Naive thymus-derived CD4-positive, alpha-beta T cell (primary cell): ENCODE measurements around the gene CTRL. TPM values are rescaled to one million over a fixed set of nuclear protein-coding genes. Genes with fewer than 3 reads are reported as not detected.

ENCODE experiments used
- ATAC-seq: fragments of 150-1000 bp; cut with Tn5 transposase; 2 replicates; pipeline ENCODE4 v1.10.0; 2021; ENCODE audit warnings: mild to moderate bottlenecking, moderate library complexity
- CTCF ChIA-PET: fragments of 350-600 bp; sonication (Branson Sonifier 250); formaldehyde crosslinking; loops from one replicate; lab custom pipeline; 2021; ENCODE audit warnings: antibody characterized with exemption; lab: Charles Lee
- POLR2A ChIA-PET: fragments of 350-600 bp; sonication (Branson Sonifier 250); formaldehyde crosslinking; loops from one replicate; lab custom pipeline; 2021; ENCODE audit warnings: antibody characterized with exemption, inconsistent platforms; lab: Charles Lee
- DNase-seq, 9 donors: peaks; one replicate each; pipeline versions ENCODE4 v3.0.0 to v3.0.0-alpha.2; 2020 to 2022; ENCODE audit warnings: mixed read lengths in 1 of 9
- H3K27ac ChIP-seq: one replicate; pipeline ENCODE4 v1.7.0; 2013; ENCODE audit warnings: mild to moderate bottlenecking, low read depth, low read length, moderate library complexity
- H3K27me3 ChIP-seq, 2 donors: one replicate each; pipeline ENCODE4 v1.7.0; 2013; ENCODE audit warnings: low read length in 2 of 2, mild to moderate bottlenecking in 2 of 2, moderate library complexity in 2 of 2; ENCODE audit not compliant: control insufficient read depth in 2 of 2, insufficient read depth in 2 of 2
- H3K36me3 ChIP-seq, 3 experiments: 1 replicate in 2 of 3; 2 replicates in 1 of 3; pipeline ENCODE4 v1.7.0; 2013; ENCODE audit warnings: low read length in 3 of 3, mild to moderate bottlenecking in 3 of 3, moderate library complexity in 1 of 3; ENCODE audit not compliant: insufficient read depth in 3 of 3, control insufficient read depth in 2 of 3
- H3K4me1 ChIP-seq, 2 donors: one replicate each; pipeline ENCODE4 v1.7.0; 2013; ENCODE audit warnings: low read length in 2 of 2, mild to moderate bottlenecking in 2 of 2, moderate library complexity in 1 of 2; ENCODE audit not compliant: control insufficient read depth in 2 of 2, insufficient read depth in 2 of 2
- H3K4me3 ChIP-seq: 2 replicates; pipeline ENCODE4 v1.7.0; 2013; ENCODE audit warnings: mild to moderate bottlenecking, low read length
- H3K9me3 ChIP-seq, 3 experiments: 1 replicate in 2 of 3; 2 replicates in 1 of 3; pipeline ENCODE4 v1.7.0; 2013; ENCODE audit warnings: low read length in 3 of 3; ENCODE audit not compliant: control insufficient read depth in 2 of 3
- H3K27ac Mint-ChIP-seq, 9 donors: one replicate each; pipeline ENCODE4 v1.8.0; 2020 to 2022; ENCODE audit warnings: mixed read lengths in 9 of 9, mild to moderate bottlenecking in 8 of 9, moderate library complexity in 5 of 9, inconsistent platforms in 2 of 9
- H3K27me3 Mint-ChIP-seq, 5 donors: one replicate each; pipeline ENCODE4 v1.8.0; 2021 to 2022; ENCODE audit warnings: mixed read lengths in 5 of 5, mild to moderate bottlenecking in 1 of 5
- H3K36me3 Mint-ChIP-seq, 5 donors: one replicate each; pipeline ENCODE4 v1.8.0; 2020 to 2022; ENCODE audit warnings: mixed read lengths in 5 of 5, mild to moderate bottlenecking in 3 of 5, inconsistent platforms in 1 of 5
- H3K4me1 Mint-ChIP-seq, 7 donors: one replicate each; pipeline ENCODE4 v1.8.0; 2020 to 2022; ENCODE audit warnings: mixed read lengths in 7 of 7, mild to moderate bottlenecking in 3 of 7, inconsistent platforms in 1 of 7
- H3K4me3 Mint-ChIP-seq, 10 donors: one replicate each; pipeline ENCODE4 v1.8.0; 2020 to 2022; ENCODE audit warnings: mild to moderate bottlenecking in 10 of 10, mixed read lengths in 10 of 10, moderate library complexity in 6 of 10, inconsistent platforms in 2 of 10
- H3K9me3 Mint-ChIP-seq, 11 donors: one replicate each; pipeline ENCODE4 v1.8.0; 2020 to 2022; ENCODE audit warnings: mixed read lengths in 11 of 11, mild to moderate bottlenecking in 4 of 11, inconsistent platforms in 1 of 11, moderate library complexity in 1 of 11
- intact Hi-C, 2 donors: fragments of 100-400 bp; cut with micrococcal nuclease; formaldehyde crosslinking; loops; one replicate each; pipeline ENCODE4 v1.15.1; 2023
- polyA plus RNA-seq, 2 donors: library from polyadenylated mRNA; unstranded; fragments of 300-500 nt; fragmentation: Illumina TruSeq; gene quantifications; one replicate each; pipeline ENCODE4 v1.2.3, GENCODE V29; 2021
- total RNA-seq, 6 experiments: library from RNA in 5 of 6; stranded (reverse) in 5 of 6; gene quantifications; 1 replicate in 5 of 6; 2 replicates in 1 of 6; pipeline ENCODE4 v1.2.3 and lab custom pipeline; 2021 to 2026

The CTRL gene
- total and polyA plus RNA-seq, 7 experiments from 2014 or later = 1.3 to 15.1 (median 7.9) TPM

- no peaks in the 10 kb centered on the region for H3K4me1 ChIP-seq
- H3K36me3 ChIP-seq = peaks cover 0 to 39% (median 10%) of the 10 kb centered on the region in 3 experiments
- CTCF ChIA-PET = interaction anchor here (0.6 kb wide), 1 partner anchor 418 kb away, joined by 5 read pairs; no protein-coding TSS in a partner anchor
- DNase-seq (no peak), ATAC-seq (no peak)
- Mint-ChIP-seq H3K27ac (peak overlapping the region in 1 of 9 donors; percentile 56), H3K27me3 (no peaks in the 10 kb centered on the region), H3K9me3 (no peaks in the 10 kb centered on the region), H3K4me3 (peak overlapping the region in 1 of 10 donors; percentile 53), H3K36me3 (peaks cover 0 to 32% (median 6%) of the 10 kb centered on the region in 5 donors), H3K4me1 (peaks cover 4 to 23% (median 15%) of the 10 kb centered on the region in 7 donors)
- H3K27ac ChIP-seq = no peak overlapping the region
- no peak overlapping the region for H3K4me3 ChIP-seq
- no peaks in the 10 kb centered on the region for H3K9me3 ChIP-seq
- no peaks in the 10 kb centered on the region for H3K27me3 ChIP-seq
- intact Hi-C loops = no loop called here
- POLR2A ChIA-PET = interaction anchor here (0.8 kb wide), 1 partner anchor 16 kb away, joined by 3 read pairs; the partner anchor contains the start of gene PSKH1
Observed at GRCh38 chr16:67909056-67909742, 22.5 kb downstream of the CTRL start.

- Mint-ChIP-seq H3K4me3 (peak overlapping the region in 1 of 10 donors; percentile 37), H3K4me1 (peaks cover 2 to 23% (median 12%) of the 10 kb centered on the region in 7 donors), H3K27me3 (no peaks in the 10 kb centered on the region), H3K9me3 (no peaks in the 10 kb centered on the region), H3K36me3 (peaks cover 0 to 34% (median 8%) of the 10 kb centered on the region in 5 donors), H3K27ac (peak overlapping the region in 4 of 9 donors; percentile 12 to 75 (median 42))
- CTCF ChIA-PET = interaction anchor here (0.5 kb wide), 1 partner anchor 160 kb away, joined by 3 read pairs; no protein-coding TSS in a partner anchor
- no peak overlapping the region for H3K4me3 ChIP-seq
- POLR2A ChIA-PET = interaction anchor here (0.6 to 0.9 kb wide), 3 partner anchors 9 to 111 kb away, joined by 3 read pairs; no protein-coding TSS in a partner anchor
- H3K27me3 ChIP-seq = no peaks in the 10 kb centered on the region
- ATAC-seq (no peak), DNase-seq (no peak)
- H3K36me3 ChIP-seq = peaks cover 2 to 35% (median 10%) of the 10 kb centered on the region in 3 experiments
- no peaks in the 10 kb centered on the region for H3K9me3 ChIP-seq
- H3K27ac ChIP-seq = no peak overlapping the region
- no peaks in the 10 kb centered on the region for H3K4me1 ChIP-seq
- intact Hi-C loops = no loop called here
Observed at GRCh38 chr16:67907397-67908180, 24.1 kb downstream of the CTRL start.

GRCh38 chr16:67902831-67903230, 28.8 kb downstream of the CTRL start:
- Mint-ChIP-seq H3K27me3 (no peaks in the 10 kb centered on the region), H3K36me3 (peaks cover 0 to 17% (median 4%) of the 10 kb centered on the region in 5 donors), H3K9me3 (no peaks in the 10 kb centered on the region), H3K4me3 (no peak overlapping the region), H3K27ac (peak overlapping the region in 5 of 9 donors; percentile 23 to 72 (median 42)), H3K4me1 (peaks cover 6 to 26% (median 18%) of the 10 kb centered on the region in 7 donors)
- ATAC-seq (no peak), DNase-seq (no peak)
- intact Hi-C loops = no loop called here
- Histone ChIP-seq H3K4me1 (no peaks in the 10 kb centered on the region), H3K27ac (no peak overlapping the region), H3K36me3 (peaks cover 0 to 3% (median 2%) of the 10 kb centered on the region in 3 experiments), H3K4me3 (no peak overlapping the region), H3K27me3 (no peaks in the 10 kb centered on the region), H3K9me3 (no peaks in the 10 kb centered on the region)
- CTCF ChIA-PET = no interaction called here
- POLR2A ChIA-PET = interaction anchor here (0.8 kb wide), 1 partner anchor 19 kb away, joined by 5 read pairs; no protein-coding TSS in a partner anchor

GRCh38 chr16:67901734-67902133, 29.9 kb downstream of the CTRL start:
- H3K4me1 Mint-ChIP-seq = peaks cover 5 to 33% (median 26%) of the 10 kb centered on the region in 7 donors
- Histone ChIP-seq H3K4me3 (no peak overlapping the region), H3K4me1 (no peaks in the 10 kb centered on the region), H3K9me3 (no peaks in the 10 kb centered on the region), H3K27ac (no peak overlapping the region), H3K36me3 (peaks cover 0 to 3% (median 2%) of the 10 kb centered on the region in 3 experiments), H3K27me3 (no peaks in the 10 kb centered on the region)
- no peak overlapping the region for H3K27ac Mint-ChIP-seq
- ATAC-seq = no peak
- CTCF ChIA-PET = interaction anchor here (0.7 kb wide), 1 partner anchor 16 kb away, joined by 3 read pairs; no protein-coding TSS in a partner anchor
- peaks cover 0 to 14% (median 4%) of the 10 kb centered on the region in 5 donors for H3K36me3 Mint-ChIP-seq
- H3K4me3 Mint-ChIP-seq = no peak overlapping the region
- intact Hi-C loops = no loop called here
- no peaks in the 10 kb centered on the region for H3K9me3 Mint-ChIP-seq
- H3K27me3 Mint-ChIP-seq = no peaks in the 10 kb centered on the region
- no peak for DNase-seq
- POLR2A ChIA-PET = no interaction called here

GRCh38 chr16:67897231-67897630, 34.4 kb downstream of the CTRL start:
- ChIA-PET POLR2A (interaction anchor here (0.8 to 3.3 kb wide), 3 partner anchors 13 to 51 kb away, joined by 3 to 12 read pairs (median 3); partner anchors contain the start of gene NUTF2), CTCF (interaction anchor here (0.6 to 2.5 kb wide), 7 partner anchors 9 to 376 kb away, joined by 3 to 11 read pairs (median 4); partner anchors contain the start of gene NRN1L)
- peaks cover 0 to 4% (median 0%) of the 10 kb centered on the region in 5 donors for H3K36me3 Mint-ChIP-seq
- no peaks in the 10 kb centered on the region for H3K9me3 Mint-ChIP-seq
- DNase-seq (no peak), ATAC-seq (no peak)
- intact Hi-C loops = loop anchor here in 1 of 2 donors (10.0 kb wide), 1 partner anchor 232 kb away; the partner anchor contains the start of genes ACD, C16orf86, ENKD1 and PARD6A
- peaks cover 27 to 71% (median 51%) of the 10 kb centered on the region in 7 donors for H3K4me1 Mint-ChIP-seq
- Histone ChIP-seq H3K27ac (no peak overlapping the region), H3K4me3 (no peak overlapping the region), H3K27me3 (no peaks in the 10 kb centered on the region), H3K9me3 (no peaks in the 10 kb centered on the region), H3K36me3 (peaks cover 0 to 7% (median 0%) of the 10 kb centered on the region in 3 experiments), H3K4me1 (peaks cover 12 to 15% of the 10 kb centered on the region in 2 donors)
- H3K27ac Mint-ChIP-seq = peak overlapping the region in 1 of 9 donors; percentile 38
- peak overlapping the region in 1 of 10 donors; percentile 15 for H3K4me3 Mint-ChIP-seq
- no peaks in the 10 kb centered on the region for H3K27me3 Mint-ChIP-seq
